GM19025 (cell line): Measurements from ENCODE around the gene ACADL.
"Not testable (repeated sequence)": the region's sequence is repeated elsewhere in the genome, so short reads cannot be mapped to it uniquely, and the experiment has no call there.

Experiments
- ATAC-seq: cut with Tn5 transposase; IDR thresholded peaks from one replicate; pipeline ENCODE4 v1.9.1; 2021; ENCODE audit warnings: mild to moderate bottlenecking, low read depth, moderate library complexity; ENCODE audit not compliant: unreplicated experiment

Gene ACADL

GRCh38 chr2:210203558-210203957 lies 21.7 kb downstream of the ACADL start:
- ATAC-seq, result no peak

GRCh38 chr2:210203147-210203546 lies 22.1 kb downstream of the ACADL start:
- no peak for ATAC-seq

GRCh38 chr2:210199854-210200253 lies 25.4 kb downstream of the ACADL start:
- no peak for ATAC-seq

GRCh38 chr2:210199186-210199765 lies 26.0 kb downstream of the ACADL start:
- ATAC-seq, result no peak

- ATAC-seq, result no peak
These were observed 26.9 kb downstream of the ACADL start for GRCh38 chr2:210198326-210198725.

GRCh38 chr2:210197720-210198119 lies 27.5 kb downstream of the ACADL start:
- no peak for ATAC-seq

GRCh38 chr2:210195101-210195852 lies 30.0 kb downstream of the ACADL start:
- ATAC-seq, result no peak

GRCh38 chr2:210190345-210190744 lies 34.9 kb downstream of the ACADL start:
- ATAC-seq, result no peak

GRCh38 chr2:210189452-210190138 lies 35.7 kb downstream of the ACADL start:
- ATAC-seq, result no peak

GRCh38 chr2:210188755-210189154 lies 36.5 kb downstream of the ACADL start:
- no peak for ATAC-seq

- ATAC-seq, result no peak
These were observed 37.1 kb downstream of the ACADL start for GRCh38 chr2:210188190-210188589.

GRCh38 chr2:210183936-210184335 lies 41.3 kb downstream of the ACADL start:
- ATAC-seq, result not testable (repeated sequence)

GRCh38 chr2:210181606-210182088 lies 43.6 kb downstream of the ACADL start:
- ATAC-seq, result not testable (repeated sequence)

GRCh38 chr2:210181033-210181605 lies 44.1 kb downstream of the ACADL start:
- ATAC-seq, result not testable (repeated sequence)

GRCh38 chr2:210180477-210180876 lies 44.8 kb downstream of the ACADL start:
- no peak for ATAC-seq

- no peak for ATAC-seq
These were observed 45.8 kb downstream of the ACADL start for GRCh38 chr2:210179351-210179990.

GRCh38 chr2:210177769-210178168 lies 47.5 kb downstream of the ACADL start:
- no peak for ATAC-seq

GRCh38 chr2:210177115-210177514 lies 48.1 kb downstream of the ACADL start:
- not testable (repeated sequence) for ATAC-seq

- no peak for ATAC-seq
These were observed 51.2 kb downstream of the ACADL start for GRCh38 chr2:210174086-210174485.

GRCh38 chr2:210172219-210172575 lies 53.0 kb downstream of the ACADL start:
- no peak for ATAC-seq
